ENCODE data around the gene SIGLEC11. TPM values are rescaled to one million over a fixed set of nuclear protein-coding genes. Genes with fewer than 3 reads are reported as not detected.
"Not testable (repeated sequence)": the region's sequence is repeated elsewhere in the genome, so short reads cannot be mapped to it uniquely, and the experiment has no call there.

SIGLEC11 gene
- total RNA-seq, 2 donors from 2014 or later: not detected

GRCh38 chr19:49972841-49973240 is 11.9 kb upstream of the SIGLEC11 start:
- Mint-ChIP-seq H3K27me3 (ENCODE audit: insufficient read depth) (peaks cover 6% of the 10 kb centered on the region), H3K4me3 (no peak overlapping the region), H3K27ac (no peak overlapping the region), H3K4me1 (no peaks in the 10 kb centered on the region), H3K9me3 (no peaks in the 10 kb centered on the region), H3K36me3 (ENCODE audit: low read depth) (peaks cover 10% of the 10 kb centered on the region)
- Histone ChIP-seq H3K4me3 (ENCODE audit: low read length) (no peak overlapping the region), H3K4me1 (ENCODE audit: control insufficient read depth, insufficient read depth, low read length) (no peaks in the 10 kb centered on the region), H3K27me3 (ENCODE audit: control insufficient read depth, insufficient read depth, low read length, poor library complexity, severe bottlenecking) (no peaks in the 10 kb centered on the region), H3K9ac (ENCODE audit: extremely low read depth, low read length, poor library complexity, severe bottlenecking) (no peak overlapping the region), H3K36me3 (ENCODE audit: control insufficient read depth, insufficient read depth, low read length) (peaks cover 5% of the 10 kb centered on the region), H3K9me3 (ENCODE audit: control insufficient read depth, low read length) (no peaks in the 10 kb centered on the region), H3K27ac (ENCODE audit: low read depth, low read length) (no peak overlapping the region)
- TF ChIP-seq, protein P1, sequence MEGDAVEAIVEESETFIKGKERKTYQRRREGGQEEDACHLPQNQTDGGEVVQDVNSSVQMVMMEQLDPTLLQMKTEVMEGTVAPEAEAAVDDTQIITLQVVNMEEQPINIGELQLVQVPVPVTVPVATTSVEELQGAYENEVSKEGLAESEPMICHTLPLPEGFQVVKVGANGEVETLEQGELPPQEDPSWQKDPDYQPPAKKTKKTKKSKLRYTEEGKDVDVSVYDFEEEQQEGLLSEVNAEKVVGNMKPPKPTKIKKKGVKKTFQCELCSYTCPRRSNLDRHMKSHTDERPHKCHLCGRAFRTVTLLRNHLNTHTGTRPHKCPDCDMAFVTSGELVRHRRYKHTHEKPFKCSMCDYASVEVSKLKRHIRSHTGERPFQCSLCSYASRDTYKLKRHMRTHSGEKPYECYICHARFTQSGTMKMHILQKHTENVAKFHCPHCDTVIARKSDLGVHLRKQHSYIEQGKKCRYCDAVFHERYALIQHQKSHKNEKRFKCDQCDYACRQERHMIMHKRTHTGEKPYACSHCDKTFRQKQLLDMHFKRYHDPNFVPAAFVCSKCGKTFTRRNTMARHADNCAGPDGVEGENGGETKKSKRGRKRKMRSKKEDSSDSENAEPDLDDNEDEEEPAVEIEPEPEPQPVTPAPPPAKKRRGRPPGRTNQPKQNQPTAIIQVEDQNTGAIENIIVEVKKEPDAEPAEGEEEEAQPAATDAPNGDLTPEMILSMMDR (conservative IDR thresholded peaks at IDR 0.05): no peak
- WGBS, 2 experiments (ENCODE audit: insufficient coverage in 1 of 2, insufficient read length in 1 of 2): 90 to 100% methylated on average over 1 to 6 of the region's 6 CpGs
- DNase-seq: no peak

- no peak for DNase-seq
- Histone ChIP-seq H3K9me3 (ENCODE audit: control insufficient read depth, low read length) (no peaks in the 10 kb centered on the region), H3K27me3 (ENCODE audit: control insufficient read depth, insufficient read depth, low read length, poor library complexity, severe bottlenecking) (no peaks in the 10 kb centered on the region), H3K4me3 (ENCODE audit: low read length) (no peak overlapping the region), H3K27ac (ENCODE audit: low read depth, low read length) (no peak overlapping the region), H3K9ac (ENCODE audit: extremely low read depth, low read length, poor library complexity, severe bottlenecking) (no peak overlapping the region), H3K4me1 (ENCODE audit: control insufficient read depth, insufficient read depth, low read length) (no peaks in the 10 kb centered on the region), H3K36me3 (ENCODE audit: control insufficient read depth, insufficient read depth, low read length) (peaks cover 5% of the 10 kb centered on the region)
- 80 to 90% methylated on average over 6 to 12 of the region's 12 CpGs for WGBS, 2 experiments (ENCODE audit: insufficient coverage in 1 of 2, insufficient read length in 1 of 2)
- Mint-ChIP-seq H3K27me3 (ENCODE audit: insufficient read depth) (peaks cover 6% of the 10 kb centered on the region), H3K27ac (no peak overlapping the region), H3K36me3 (ENCODE audit: low read depth) (peaks cover 8% of the 10 kb centered on the region), H3K4me3 (no peak overlapping the region), H3K9me3 (no peaks in the 10 kb centered on the region), H3K4me1 (no peaks in the 10 kb centered on the region)
- TF ChIP-seq, protein P1 (conservative IDR thresholded peaks at IDR 0.05): no peak
Observed at GRCh38 chr19:49971991-49972411, 11.0 kb upstream of the SIGLEC11 start.

GRCh38 chr19:49969355-49969754 is 8.4 kb upstream of the SIGLEC11 start:
- not testable (repeated sequence) for H3K9me3 ChIP-seq (ENCODE audit: control insufficient read depth, low read length); H3K9ac ChIP-seq (ENCODE audit: extremely low read depth, low read length, poor library complexity, severe bottlenecking); H3K27me3 Mint-ChIP-seq (ENCODE audit: insufficient read depth); H3K4me1 Mint-ChIP-seq; H3K9me3 Mint-ChIP-seq; H3K36me3 Mint-ChIP-seq (ENCODE audit: low read depth); H3K4me3 ChIP-seq (ENCODE audit: low read length); H3K4me1 ChIP-seq (ENCODE audit: control insufficient read depth, insufficient read depth, low read length); H3K27me3 ChIP-seq (ENCODE audit: control insufficient read depth, insufficient read depth, low read length, poor library complexity, severe bottlenecking); H3K4me3 Mint-ChIP-seq; DNase-seq; H3K27ac Mint-ChIP-seq; H3K36me3 ChIP-seq (ENCODE audit: control insufficient read depth, insufficient read depth, low read length); H3K27ac ChIP-seq (ENCODE audit: low read depth, low read length)
- WGBS, 2 experiments (ENCODE audit: insufficient coverage in 1 of 2, insufficient read length in 1 of 2): 88% methylated on average over 3 of the region's 9 CpGs; no CpG with 5 or more reads in 1 of the 2 experiments

- no peak for DNase-seq
- TF ChIP-seq, protein P1 (conservative IDR thresholded peaks at IDR 0.05): no peak
- Histone ChIP-seq H3K9ac (ENCODE audit: extremely low read depth, low read length, poor library complexity, severe bottlenecking) (no peak overlapping the region), H3K27ac (ENCODE audit: low read depth, low read length) (no peak overlapping the region), H3K9me3 (ENCODE audit: control insufficient read depth, low read length) (no peaks in the 10 kb centered on the region), H3K27me3 (ENCODE audit: control insufficient read depth, insufficient read depth, low read length, poor library complexity, severe bottlenecking) (no peaks in the 10 kb centered on the region), H3K4me3 (ENCODE audit: low read length) (no peak overlapping the region), H3K36me3 (ENCODE audit: control insufficient read depth, insufficient read depth, low read length) (no peaks in the 10 kb centered on the region), H3K4me1 (ENCODE audit: control insufficient read depth, insufficient read depth, low read length) (no peaks in the 10 kb centered on the region)
- no peak overlapping the region for H3K27ac Mint-ChIP-seq
- 83 to 94% methylated on average over 5 of the region's 5 CpGs for WGBS, 2 experiments (ENCODE audit: insufficient coverage in 1 of 2, insufficient read length in 1 of 2)
- H3K27me3 Mint-ChIP-seq (ENCODE audit: insufficient read depth): peaks cover 6% of the 10 kb centered on the region
- no peaks in the 10 kb centered on the region for H3K4me1 Mint-ChIP-seq
- H3K4me3 Mint-ChIP-seq: no peak overlapping the region
- no peaks in the 10 kb centered on the region for H3K36me3 Mint-ChIP-seq (ENCODE audit: low read depth)
- peaks cover 10% of the 10 kb centered on the region for H3K9me3 Mint-ChIP-seq
Observed at GRCh38 chr19:49968279-49968922, 7.4 kb upstream of the SIGLEC11 start.

DNA sequence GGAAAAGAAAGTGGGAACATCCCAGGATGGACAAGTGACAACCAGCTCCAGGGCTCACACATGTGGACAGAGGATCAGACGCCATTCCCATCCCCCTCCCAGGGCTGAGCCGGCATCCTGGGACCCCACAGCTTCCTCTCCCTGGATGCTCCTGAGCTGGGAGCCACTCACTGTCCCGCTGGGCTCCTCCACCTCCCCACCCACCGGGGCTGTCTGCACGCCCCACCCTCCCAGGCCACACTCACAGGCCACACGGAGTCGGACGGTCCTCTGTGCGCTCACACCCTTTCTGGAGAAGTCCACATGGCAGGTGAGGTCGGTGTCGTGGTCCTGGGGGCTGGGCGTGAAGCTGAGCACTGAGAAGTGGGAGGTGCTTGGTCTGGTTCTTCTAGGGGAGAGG is 1.1 kb downstream of the SIGLEC11 start:
- WGBS, 2 experiments (ENCODE audit: insufficient coverage in 1 of 2, insufficient read length in 1 of 2): no CpG with 5 or more reads among the region's 12 CpGs
- not testable (repeated sequence) for H3K36me3 Mint-ChIP-seq (ENCODE audit: low read depth); H3K27ac ChIP-seq (ENCODE audit: low read depth, low read length); H3K4me3 ChIP-seq (ENCODE audit: low read length); H3K27me3 ChIP-seq (ENCODE audit: control insufficient read depth, insufficient read depth, low read length, poor library complexity, severe bottlenecking); H3K36me3 ChIP-seq (ENCODE audit: control insufficient read depth, insufficient read depth, low read length); H3K4me1 ChIP-seq (ENCODE audit: control insufficient read depth, insufficient read depth, low read length); H3K9me3 ChIP-seq (ENCODE audit: control insufficient read depth, low read length); H3K4me3 Mint-ChIP-seq; H3K4me1 Mint-ChIP-seq; DNase-seq; H3K27me3 Mint-ChIP-seq (ENCODE audit: insufficient read depth); H3K9ac ChIP-seq (ENCODE audit: extremely low read depth, low read length, poor library complexity, severe bottlenecking); H3K27ac Mint-ChIP-seq
- H3K9me3 Mint-ChIP-seq: peaks cover 14% of the 10 kb centered on the region
